GM21360 (cell line): ENCODE data around the gene QPRT.
"Not testable (repeated sequence)": the region's sequence is repeated elsewhere in the genome, so short reads cannot be mapped to it uniquely, and the experiment has no call there.

Experiments used
- ATAC-seq: cut with Tn5 transposase; IDR thresholded peaks from one replicate; pipeline ENCODE4 v1.9.1; 2021; ENCODE audit warnings: mild to moderate bottlenecking, moderate library complexity; ENCODE audit not compliant: unreplicated experiment

Gene QPRT

GRCh38 chr16:29744541-29745101, 65.6 kb downstream of the QPRT start:
- ATAC-seq: no peak

GRCh38 chr16:29745121-29745852, 66.3 kb downstream of the QPRT start:
- ATAC-seq: peak; percentile 41

DNA sequence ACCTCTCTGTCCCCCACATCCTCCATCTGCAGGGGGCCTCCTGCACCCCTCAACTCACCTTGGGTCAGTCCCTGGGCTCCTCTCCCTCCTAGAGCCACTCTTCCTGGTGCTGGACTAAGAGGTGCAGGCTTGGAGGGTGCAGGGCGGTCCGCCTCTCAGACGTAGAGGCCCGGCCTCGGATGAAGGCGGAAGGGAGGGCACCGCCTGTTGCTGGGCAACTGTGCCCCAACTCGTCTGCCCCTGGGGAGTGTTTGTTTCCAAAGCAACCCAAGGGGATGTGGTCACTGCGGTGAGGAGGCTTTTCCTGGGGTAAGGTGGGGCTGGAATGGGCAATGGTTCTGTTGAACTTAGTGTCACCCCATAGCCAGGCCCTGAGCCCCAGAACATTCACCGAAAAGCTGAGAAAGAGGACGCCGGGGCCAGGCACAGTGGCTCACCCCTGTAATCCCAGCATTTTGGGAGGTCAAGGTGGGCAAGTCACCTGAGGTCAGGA, 66.9 kb downstream of the QPRT start, which contains the start of gene C16orf54:
Gene C16orf54 (minus strand): TSS at position 138 of the 493 bp plus-strand sequence. CDS start 1,039 bp downstream, outside the sequence.
- ATAC-seq: peak; percentile 61

DNA sequence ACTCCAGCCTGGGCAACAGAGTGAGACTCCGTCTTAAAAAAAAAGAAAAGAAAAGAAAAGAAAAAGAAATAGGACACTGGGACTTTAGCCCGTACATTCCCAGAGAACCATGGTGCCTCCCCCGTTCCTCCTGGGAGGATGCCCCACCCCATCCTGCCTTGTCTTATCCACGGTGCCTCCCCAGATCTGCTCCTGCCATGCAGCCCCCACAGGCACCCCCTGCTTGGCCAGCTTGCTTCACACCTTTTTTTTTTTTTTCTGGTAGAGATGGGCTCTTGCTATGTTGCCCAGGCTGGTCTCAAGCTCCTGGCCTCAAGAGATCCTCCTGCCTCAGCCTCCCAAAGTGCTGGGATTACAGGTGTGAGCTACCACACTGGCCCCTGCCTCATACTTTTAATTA, 67.5 kb downstream of the QPRT start:
- not testable (repeated sequence) for ATAC-seq
